PC-9 (cell line): ENCODE data around the gene ZYG11A. TPM values are rescaled to one million over a fixed set of nuclear protein-coding genes. Genes with fewer than 3 reads are reported as not detected.

Experiments used
- BruUV-seq: library from RNA; stranded (reverse); fragments of 400-500 nt; replicated peaks from 2 replicates; lab custom pipeline; 2021; lab: Mats Ljungman, UMichigan
- CTCF ChIA-PET: fragments of 300-600 bp; sonication (Branson Sonifier 250); formaldehyde crosslinking; loops from one replicate; lab custom pipeline; 2022; ENCODE audit warnings: antibody characterized with exemption; lab: Charles Lee
- POLR2A ChIA-PET: fragments of 300-600 bp; sonication (Branson Sonifier 250); formaldehyde crosslinking; loops from one replicate; lab custom pipeline; 2022; ENCODE audit warnings: antibody characterized with exemption; ENCODE audit not compliant: unreplicated experiment; lab: Charles Lee
- DNase-seq, 2 experiments: peaks; one replicate each; pipeline versions ENCODE4 v3.0.0 to v3.0.0-alpha.2; 2015 to 2022; ENCODE audit warnings: mixed read lengths in 1 of 2
- H2AFZ ChIP-seq: fragments of 200-600 bp; sonication (generic); 2 replicates; pipeline ENCODE4 v1.8.1; 2017; ENCODE audit warnings: antibody characterized with exemption
- H3F3A ChIP-seq: fragments of 200-600 bp; sonication (generic); 2 replicates; pipeline ENCODE4 v1.8.1; 2017; ENCODE audit warnings: antibody characterized with exemption, mild to moderate bottlenecking, low read depth; ENCODE audit not compliant: insufficient read depth
- H3K27ac ChIP-seq: fragments of 200-600 bp; sonication (generic); 2 replicates; pipeline ENCODE4 v1.6.1; 2016; ENCODE audit warnings: mixed run types
- H3K27me3 ChIP-seq: fragments of 200-600 bp; sonication (generic); 2 replicates; pipeline ENCODE4 v1.6.1; 2016; ENCODE audit warnings: low read depth, mixed run types; ENCODE audit not compliant: insufficient read depth
- H3K36me3 ChIP-seq: fragments of 200-600 bp; sonication (generic); 2 replicates; pipeline ENCODE4 v1.6.1; 2016; ENCODE audit warnings: low read depth, mixed run types
- H3K4me1 ChIP-seq: fragments of 200-600 bp; sonication (generic); replicated peaks from 2 replicates; pipeline ENCODE4 v1.6.1; 2016; ENCODE audit warnings: mixed run types; ENCODE audit not compliant: insufficient read depth
- H3K4me2 ChIP-seq: fragments of 200-600 bp; sonication (generic); 2 replicates; pipeline ENCODE4 v1.6.1; 2017; ENCODE audit warnings: mixed run types
- H3K4me3 ChIP-seq: fragments of 200-600 bp; sonication (generic); 2 replicates; pipeline ENCODE4 v1.6.1; 2016; ENCODE audit warnings: mixed run types
- H3K79me2 ChIP-seq: fragments of 200-600 bp; sonication (generic); 2 replicates; pipeline ENCODE4 v1.6.1; 2017; ENCODE audit warnings: low read depth, mixed run types
- H3K9me2 ChIP-seq: fragments of 200-600 bp; sonication (generic); 2 replicates; pipeline ENCODE4 v1.8.1; 2017; ENCODE audit warnings: mild to moderate bottlenecking; ENCODE audit not compliant: insufficient read depth
- H3K9me3 ChIP-seq: fragments of 200-600 bp; sonication (generic); 2 replicates; pipeline ENCODE4 v1.8.1; 2016; ENCODE audit warnings: low read depth; ENCODE audit not compliant: insufficient read depth
- H4K20me1 ChIP-seq: fragments of 200-600 bp; sonication (generic); 2 replicates; pipeline ENCODE4 v1.8.1; 2017; ENCODE audit not compliant: insufficient read depth
- EZH2 ChIP-seq: fragments of 200-600 bp; sonication (generic); IDR thresholded peaks from 2 replicates; pipeline ENCODE4 v1.8.0; 2017; ENCODE audit warnings: antibody characterized with exemption, low read depth
- intact Hi-C: fragments of 100-400 bp; cut with micrococcal nuclease; formaldehyde crosslinking; loops from one replicate; pipeline ENCODE4 v1.10.0; 2022; ENCODE audit not compliant: unreplicated experiment
- microRNA-seq: library from miRNA; unstranded; fragments of <30 nt; microRNA quantifications from one replicate; pipeline ENCODE4 v1.2.0, GENCODE V29; 2021; ENCODE audit warnings: borderline number of aligned reads, borderline replicate concordance
- total RNA-seq: library from RNA; stranded (reverse); gene quantifications from 2 replicates; pipeline ENCODE4 v1.2.3, GENCODE V29; 2021
- TF ChIP-seq, protein P1 (sequence below): fragments of 200-600 bp; sonication (generic); conservative IDR thresholded peaks from 2 replicates; pipeline ENCODE4 v1.6.1; 2017; ENCODE audit warnings: mixed run types, antibody characterized with exemption, mild to moderate bottlenecking, moderate library complexity

The ZYG11A gene
- total RNA-seq, 1 experiment from 2014 or later: 11.5 TPM

DNA sequence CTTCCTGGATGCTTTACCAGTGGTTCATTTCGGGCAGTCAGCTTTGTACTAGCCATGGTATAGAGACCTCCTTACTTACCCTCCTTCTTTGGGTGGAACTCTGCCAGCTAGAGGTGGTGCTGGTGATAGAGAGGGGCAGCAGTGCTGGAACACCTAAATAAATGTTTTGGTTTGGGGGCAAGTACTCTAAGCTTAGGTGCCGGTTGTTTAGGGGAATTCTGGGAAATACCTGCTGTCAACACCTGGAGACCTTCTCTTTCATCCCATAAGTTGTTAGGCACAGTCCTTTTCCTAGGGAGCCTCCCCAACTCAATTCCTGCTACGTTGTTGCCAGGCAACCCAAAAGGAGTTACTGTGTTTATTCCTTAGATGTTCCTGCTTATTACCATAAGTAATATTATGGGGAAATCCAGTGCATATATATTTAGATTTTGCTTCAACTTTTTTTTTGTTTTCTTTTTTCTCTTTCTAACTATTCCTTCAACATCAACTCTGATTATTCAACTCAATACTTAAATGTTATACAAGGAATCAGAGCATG lies 101.4 kb downstream of the ZYG11A start:
- intact Hi-C loops: no loop called here
- Histone ChIP-seq H3K9me3 (0 out of 2 replicates have a peak, but pooled peaks cover 2% of the 10 kb centered on the region), H3K36me3 (no peaks in the 10 kb centered on the region), H2AFZ (no peak overlapping the region), H3K4me3 (no peak overlapping the region), H3K4me1 (no peaks in the 10 kb centered on the region), H3K4me2 (no peak overlapping the region), H3F3A (no peaks in the 10 kb centered on the region), H4K20me1 (no peaks in the 10 kb centered on the region), H3K27ac (no peak overlapping the region), H3K27me3 (no peaks in the 10 kb centered on the region), H3K9me2 (no peaks in the 10 kb centered on the region), H3K79me2 (no peaks in the 10 kb centered on the region)
- TF ChIP-seq, protein P1, sequence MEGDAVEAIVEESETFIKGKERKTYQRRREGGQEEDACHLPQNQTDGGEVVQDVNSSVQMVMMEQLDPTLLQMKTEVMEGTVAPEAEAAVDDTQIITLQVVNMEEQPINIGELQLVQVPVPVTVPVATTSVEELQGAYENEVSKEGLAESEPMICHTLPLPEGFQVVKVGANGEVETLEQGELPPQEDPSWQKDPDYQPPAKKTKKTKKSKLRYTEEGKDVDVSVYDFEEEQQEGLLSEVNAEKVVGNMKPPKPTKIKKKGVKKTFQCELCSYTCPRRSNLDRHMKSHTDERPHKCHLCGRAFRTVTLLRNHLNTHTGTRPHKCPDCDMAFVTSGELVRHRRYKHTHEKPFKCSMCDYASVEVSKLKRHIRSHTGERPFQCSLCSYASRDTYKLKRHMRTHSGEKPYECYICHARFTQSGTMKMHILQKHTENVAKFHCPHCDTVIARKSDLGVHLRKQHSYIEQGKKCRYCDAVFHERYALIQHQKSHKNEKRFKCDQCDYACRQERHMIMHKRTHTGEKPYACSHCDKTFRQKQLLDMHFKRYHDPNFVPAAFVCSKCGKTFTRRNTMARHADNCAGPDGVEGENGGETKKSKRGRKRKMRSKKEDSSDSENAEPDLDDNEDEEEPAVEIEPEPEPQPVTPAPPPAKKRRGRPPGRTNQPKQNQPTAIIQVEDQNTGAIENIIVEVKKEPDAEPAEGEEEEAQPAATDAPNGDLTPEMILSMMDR: no peak
- TF ChIP-seq EZH2: no peak
- BruUV-seq: no TSS peak
- CTCF ChIA-PET: interaction anchor here (1.0 kb wide), 1 partner anchor 243 kb away, joined by 3 read pairs; no protein-coding TSS in a partner anchor
- no peak for DNase-seq
- POLR2A ChIA-PET: interaction anchor here (0.6 to 0.7 kb wide), 2 partner anchors 16 to 37 kb away, joined by 5 to 6 read pairs; no protein-coding TSS in a partner anchor

DNA sequence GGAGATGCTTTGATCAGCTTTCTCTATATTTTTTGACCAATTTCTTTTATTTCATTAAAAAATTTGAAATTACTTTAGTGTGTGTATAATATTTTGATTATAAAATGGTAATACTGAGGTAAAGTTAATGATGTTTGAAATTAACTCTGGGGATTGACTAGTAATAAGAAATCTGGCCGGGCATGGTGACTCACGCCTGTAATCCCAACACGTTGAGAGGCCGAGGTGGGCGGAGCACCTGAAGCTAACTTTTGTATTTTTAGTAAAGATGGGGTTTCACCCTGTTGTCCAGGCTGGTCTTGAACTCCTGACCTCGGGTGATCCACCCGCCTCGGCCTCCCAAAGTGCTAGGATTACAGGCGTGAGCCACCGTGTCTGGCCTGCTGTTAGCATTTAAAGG lies 102.0 kb downstream of the ZYG11A start:
- Histone ChIP-seq H4K20me1 (no peaks in the 10 kb centered on the region), H3K79me2 (no peaks in the 10 kb centered on the region), H2AFZ (no peak overlapping the region), H3K4me1 (no peaks in the 10 kb centered on the region), H3K4me2 (no peak overlapping the region), H3K4me3 (no peak overlapping the region), H3K9me3 (peaks cover 8% of the 10 kb centered on the region; the same call in 1 of the 2 replicates), H3K36me3 (no peaks in the 10 kb centered on the region), H3K27ac (no peak overlapping the region), H3K27me3 (no peaks in the 10 kb centered on the region), H3F3A (no peaks in the 10 kb centered on the region), H3K9me2 (no peaks in the 10 kb centered on the region)
- TF ChIP-seq EZH2: no peak
- TF ChIP-seq, protein P1: no peak
- DNase-seq: no peak
- ChIA-PET POLR2A (interaction anchor here (0.6 to 0.7 kb wide), 2 partner anchors 17 to 36 kb away, joined by 5 to 6 read pairs; no protein-coding TSS in a partner anchor), CTCF (interaction anchor here (1.0 kb wide), 1 partner anchor 242 kb away, joined by 3 read pairs; no protein-coding TSS in a partner anchor)
- intact Hi-C loops: no loop called here
- BruUV-seq: no TSS peak

Small RNA genes lying within 50 kb of the gene (microRNA-seq; reads per million reads assigned to microRNA genes)
- gene MIR1273F: not detected
- not detected for gene MIR1273G
- not detected for gene MIR5095

Other genes with a start within 250 kb of the ZYG11A start
- 0.43 TPM in 1 of 2 replicates, not detected in the other for gene GPX7, start 240.4 kb upstream of the ZYG11A start, total RNA-seq
- not detected in 2 replicates for gene SHISAL2A, start 209.6 kb upstream of the ZYG11A start, total RNA-seq
- gene COA7, start 144.4 kb upstream of the ZYG11A start, total RNA-seq: 19.8 and 20.7 TPM in 2 replicates
- 18.6 and 21.4 TPM in 2 replicates for gene ZYG11B, start 116.3 kb upstream of the ZYG11A start, total RNA-seq
- 78.4 and 80.0 TPM in 2 replicates for gene ECHDC2, start 79.0 kb downstream of the ZYG11A start, total RNA-seq
- 87.8 and 95.8 TPM in 2 replicates for gene SCP2, start 84.5 kb downstream of the ZYG11A start, total RNA-seq
- gene PODN, start 219.5 kb downstream of the ZYG11A start, total RNA-seq: not detected in 2 replicates